GM21367 (cell line): ENCODE data around the gene MLLT1.

Experiments used
- ATAC-seq: cut with Tn5 transposase; IDR thresholded peaks from one replicate; pipeline ENCODE4 v1.9.1; 2021; ENCODE audit not compliant: unreplicated experiment

MLLT1 gene

DNA sequence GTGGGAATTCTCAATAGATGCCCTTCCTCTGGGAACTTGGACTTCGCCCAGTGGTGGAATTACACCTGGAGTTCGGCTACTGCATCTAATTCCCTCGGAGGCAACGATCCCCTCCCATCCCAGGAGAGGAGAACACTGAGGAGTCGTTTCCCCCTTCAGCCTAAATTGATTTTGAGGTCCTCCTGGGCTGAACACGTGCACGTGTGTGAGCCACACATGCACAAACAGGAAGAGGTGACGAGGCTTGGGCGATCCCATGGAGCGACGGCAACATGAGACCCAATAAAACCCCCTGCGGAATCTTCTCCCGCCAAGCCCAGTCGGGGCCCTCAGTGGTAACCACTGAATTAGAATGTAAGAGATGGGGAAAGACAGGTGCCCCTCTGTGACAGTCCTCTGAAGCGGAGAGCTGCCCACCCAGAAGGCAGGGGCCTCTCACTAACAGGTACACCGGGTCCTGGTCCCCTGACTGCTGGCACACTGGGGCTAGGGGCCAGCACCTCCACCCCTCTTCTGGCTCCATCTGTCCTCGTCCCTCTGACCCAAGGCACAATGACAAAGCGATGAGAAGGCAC, 4.5 kb downstream of the MLLT1 start:
- ATAC-seq, result no peak

DNA sequence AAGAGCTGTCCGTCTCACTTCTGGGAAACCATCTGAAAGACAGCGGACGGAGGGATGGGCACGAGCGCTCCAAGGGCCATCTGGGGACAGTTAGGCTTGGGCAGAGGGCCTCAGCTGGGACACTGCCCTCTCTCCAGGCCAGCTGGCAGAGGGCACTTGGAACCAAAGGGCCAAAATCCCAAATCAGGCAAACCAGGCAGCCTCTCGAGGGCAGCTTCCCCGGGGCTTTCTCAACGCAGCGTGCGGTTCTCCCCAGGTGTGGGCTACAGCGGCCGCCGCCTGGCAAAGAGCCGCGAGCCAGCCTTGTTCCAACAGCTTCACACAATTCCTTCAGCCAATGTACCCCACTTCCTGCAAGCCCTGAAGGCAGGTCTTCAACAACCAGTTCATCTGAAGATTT, 5.0 kb downstream of the MLLT1 start:
- no peak for ATAC-seq

DNA sequence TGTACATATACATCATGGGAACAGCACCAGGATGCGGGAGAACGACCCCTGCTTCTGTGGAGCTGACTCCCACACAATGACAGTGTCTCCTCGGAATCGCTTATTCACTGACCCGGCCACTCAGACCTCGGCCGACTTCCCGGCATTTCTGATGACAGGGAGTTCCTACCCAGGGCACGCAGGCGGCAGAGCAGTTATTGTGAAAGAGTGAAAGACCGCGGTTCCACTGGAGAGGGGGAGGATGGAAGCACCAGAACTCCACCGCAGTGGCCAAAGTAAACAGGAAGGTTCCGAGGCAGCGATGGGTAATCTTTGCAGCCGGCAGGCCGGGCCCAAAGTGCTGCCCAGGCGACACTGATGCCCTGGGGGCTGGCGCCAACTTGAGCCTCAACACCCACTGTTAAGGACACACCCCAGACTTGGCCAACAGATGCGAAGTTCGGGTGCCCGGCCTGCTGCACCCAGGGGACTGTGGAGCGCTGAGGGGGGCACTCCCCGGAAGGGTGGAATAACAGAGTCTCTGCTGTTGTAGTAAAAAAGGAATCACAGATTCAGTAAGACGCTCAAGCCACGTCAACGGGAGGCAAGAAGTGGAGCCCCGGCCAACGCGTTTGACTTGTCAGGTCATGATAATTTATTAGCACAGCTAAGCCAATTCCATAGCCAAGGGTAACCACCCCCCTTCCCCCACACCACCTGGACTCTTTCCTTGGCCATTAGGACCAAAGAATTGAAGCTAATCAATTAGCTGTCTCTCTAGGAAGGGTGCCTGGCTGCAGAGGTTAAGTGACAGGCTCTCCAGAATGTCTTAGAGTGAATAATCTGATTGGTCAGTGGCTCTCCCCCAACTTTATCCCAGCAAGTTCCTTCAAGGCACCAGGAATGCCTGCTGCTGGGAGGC, 5.8 kb downstream of the MLLT1 start:
- no peak for ATAC-seq

DNA sequence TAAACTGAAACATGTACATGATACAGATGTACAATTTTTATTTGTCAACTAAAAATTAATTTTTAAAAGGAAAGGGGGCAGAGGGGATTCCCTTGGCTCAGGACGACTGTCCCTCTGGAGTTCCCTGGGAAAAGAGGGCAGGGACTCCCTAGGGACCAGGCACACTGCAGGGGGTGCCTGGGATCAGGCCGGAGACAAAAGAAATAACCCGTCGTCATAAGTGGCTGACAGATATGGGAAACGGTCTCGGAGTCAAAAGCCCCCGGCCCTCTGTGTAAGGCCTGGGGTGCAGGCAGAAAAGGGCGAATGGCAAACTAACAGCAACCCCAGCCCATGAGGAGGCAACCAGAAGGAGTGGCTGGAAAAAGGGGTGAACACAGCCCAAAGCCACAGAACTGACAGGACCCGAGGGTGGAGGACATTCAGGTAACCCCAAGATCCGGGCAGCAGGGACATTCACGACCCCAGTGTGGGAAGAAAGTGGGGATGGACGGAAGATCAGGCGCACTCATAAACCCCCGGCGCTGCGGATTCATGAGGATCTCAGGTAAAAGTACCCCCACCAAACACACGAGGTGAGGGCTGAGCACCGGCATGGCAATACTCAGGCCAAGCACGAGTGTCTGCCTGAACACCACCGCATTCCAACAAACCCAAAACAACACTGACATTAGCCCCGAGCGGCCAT, 6.7 kb downstream of the MLLT1 start:
- ATAC-seq, result no peak

DNA sequence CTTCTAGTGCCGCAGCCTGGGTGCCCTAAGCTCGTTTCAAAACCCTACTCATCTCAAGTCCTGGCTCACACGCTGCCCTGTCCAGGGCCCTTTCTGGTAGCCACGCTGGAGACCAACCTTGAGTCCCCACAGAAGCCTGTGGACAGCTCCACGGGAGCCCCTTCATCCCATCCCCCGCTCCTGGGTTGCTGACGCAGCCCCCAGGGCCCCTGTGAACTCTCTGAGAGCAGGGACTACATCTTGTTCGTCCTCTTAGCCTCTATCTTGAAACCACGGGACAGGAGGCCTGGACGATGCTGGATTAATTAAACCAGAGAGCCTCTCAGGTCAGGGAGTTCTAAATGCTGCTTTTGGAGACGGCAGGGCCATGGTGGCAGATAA, 7.4 kb downstream of the MLLT1 start:
- ATAC-seq, result no peak

DNA sequence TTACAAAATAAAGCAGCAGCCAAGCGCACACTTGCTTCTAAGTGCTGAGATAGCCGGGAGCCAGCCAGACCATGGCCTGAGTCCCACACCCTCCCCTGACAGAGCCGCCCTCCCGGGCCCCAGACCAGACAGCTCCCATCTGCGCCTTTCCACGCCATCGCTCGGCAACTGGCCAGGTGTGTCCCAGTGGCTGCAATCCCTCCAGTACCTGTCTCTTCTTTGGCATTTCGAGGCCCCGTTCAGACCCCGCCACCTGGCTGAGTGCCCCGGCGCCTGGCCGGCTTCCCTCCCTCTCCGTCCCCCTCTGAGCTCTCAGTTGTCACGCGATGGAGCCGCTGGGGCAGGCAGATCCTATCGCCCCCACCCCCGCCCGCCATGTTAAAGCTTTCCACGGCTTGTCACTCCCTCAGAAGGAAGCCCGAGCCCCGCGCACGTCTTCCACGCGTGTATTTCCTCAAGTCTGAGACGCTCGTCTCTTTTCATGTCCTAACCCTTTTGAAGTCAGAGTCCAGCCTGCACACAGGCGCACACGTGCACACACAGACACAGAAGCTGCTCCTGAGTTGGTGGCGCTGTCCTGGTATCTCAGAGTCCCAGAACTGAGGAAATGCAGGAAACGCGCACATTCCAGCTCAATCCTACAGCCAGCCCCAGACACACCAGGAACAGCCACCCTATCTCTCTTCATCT, 7.9 kb downstream of the MLLT1 start:
- ATAC-seq, result no peak

DNA sequence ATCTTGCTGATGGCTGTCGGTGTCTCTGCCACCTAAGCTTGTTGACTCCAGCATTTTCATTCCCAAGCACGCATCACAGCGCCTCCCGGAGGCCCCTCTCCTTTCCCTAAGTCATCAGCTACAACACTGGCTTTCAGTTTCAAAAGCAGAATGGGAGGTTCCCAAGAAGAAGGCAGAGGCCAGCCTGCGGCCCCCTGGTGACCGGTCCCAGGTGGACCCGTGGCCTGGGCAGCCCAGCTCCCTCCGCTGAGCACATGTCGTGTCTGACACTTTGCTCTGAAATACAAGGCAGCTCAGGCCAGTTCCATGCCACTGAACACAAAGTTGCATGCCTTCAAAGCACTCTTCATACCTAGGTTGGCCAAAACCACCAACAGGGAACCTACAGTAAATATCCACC, 8.5 kb downstream of the MLLT1 start:
- no peak for ATAC-seq

DNA sequence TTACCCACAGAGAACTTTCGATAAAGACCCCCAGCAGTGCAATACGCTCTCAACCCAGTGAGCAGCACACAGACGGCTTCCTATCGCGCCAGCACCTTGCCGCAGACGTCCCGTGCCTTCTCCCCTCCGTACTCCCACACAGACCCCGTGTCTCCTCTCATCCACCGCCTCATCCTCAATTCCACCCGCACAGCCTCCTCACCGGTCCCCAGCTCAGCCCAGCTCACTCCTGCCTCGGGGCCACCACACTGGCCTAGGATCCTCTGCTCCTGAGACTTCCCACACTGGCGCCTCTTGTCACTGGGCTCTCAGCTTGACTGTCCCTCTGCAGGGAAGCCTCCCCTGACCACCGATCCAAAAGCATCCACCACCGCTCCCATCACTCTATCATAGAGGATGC, 9.0 kb downstream of the MLLT1 start:
- ATAC-seq, result no peak

DNA sequence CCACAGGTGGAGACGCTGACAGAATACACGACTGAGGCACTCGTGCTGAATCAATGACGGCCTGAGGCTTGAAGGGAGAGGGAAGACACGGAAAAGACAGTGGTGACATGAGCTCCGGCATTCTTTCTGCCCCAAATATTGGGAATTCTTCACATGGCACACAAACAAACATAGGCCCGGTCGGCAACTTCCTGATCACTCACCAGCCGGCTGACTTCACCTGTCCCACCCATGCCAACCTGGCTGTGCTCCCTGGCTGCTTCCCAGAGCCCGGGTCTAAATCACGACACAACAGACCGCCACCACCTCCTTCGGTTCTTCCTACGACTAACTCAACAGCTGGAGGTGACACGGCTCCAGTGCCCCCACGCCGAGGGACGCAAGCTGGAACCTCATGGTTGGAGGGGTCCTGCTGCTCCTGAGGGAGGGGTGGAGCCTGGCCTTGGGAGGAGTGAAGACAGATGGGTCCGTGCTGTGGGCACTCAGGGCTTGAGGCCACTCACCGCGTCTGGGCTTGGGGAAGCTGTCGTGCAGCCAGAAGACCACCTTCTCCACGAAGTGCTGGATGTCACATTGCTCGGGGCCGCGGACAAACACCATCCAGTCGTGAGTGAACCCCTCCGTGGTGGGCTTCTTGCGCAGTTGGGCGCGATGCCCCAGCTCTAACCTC, 9.6 kb downstream of the MLLT1 start:
- no peak for ATAC-seq

DNA sequence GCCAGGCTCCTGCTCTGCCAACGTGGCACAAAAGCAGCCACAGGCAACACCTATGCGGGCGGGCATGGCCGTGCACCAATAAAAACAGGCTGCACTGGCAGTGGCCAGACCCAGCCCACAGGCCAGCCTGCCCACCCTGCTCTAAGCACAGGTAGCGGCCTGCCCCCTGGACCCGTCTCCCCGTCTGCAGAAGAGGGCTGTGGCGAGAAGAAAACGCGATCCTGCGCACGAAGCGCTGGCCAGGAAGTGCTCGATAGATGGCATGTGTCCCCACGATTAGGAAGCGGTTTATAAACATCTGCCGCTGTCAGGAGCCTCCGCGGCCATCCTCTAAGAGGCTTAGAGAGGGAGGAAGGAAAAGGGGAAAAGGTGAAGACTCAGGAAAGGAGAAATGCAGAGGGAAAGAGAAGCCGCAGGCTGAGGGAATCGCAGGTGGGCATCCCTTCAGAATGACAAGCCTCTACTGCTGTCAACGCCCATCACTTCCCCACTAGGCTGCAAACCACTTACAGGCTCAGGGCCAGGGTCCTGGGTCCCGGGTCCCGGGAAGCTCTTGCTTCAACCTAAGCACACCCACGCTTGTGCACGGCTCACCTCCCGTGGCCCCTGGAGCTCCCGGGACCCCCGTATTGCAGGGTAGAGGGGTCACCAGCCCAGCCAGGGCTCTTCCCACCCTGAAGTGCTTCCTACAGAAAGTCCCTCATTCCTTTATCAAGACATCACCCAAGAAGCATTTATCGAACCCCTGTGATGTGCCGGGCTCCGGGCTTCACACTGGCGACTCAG, 10.5 kb downstream of the MLLT1 start:
- ATAC-seq, result no peak

DNA sequence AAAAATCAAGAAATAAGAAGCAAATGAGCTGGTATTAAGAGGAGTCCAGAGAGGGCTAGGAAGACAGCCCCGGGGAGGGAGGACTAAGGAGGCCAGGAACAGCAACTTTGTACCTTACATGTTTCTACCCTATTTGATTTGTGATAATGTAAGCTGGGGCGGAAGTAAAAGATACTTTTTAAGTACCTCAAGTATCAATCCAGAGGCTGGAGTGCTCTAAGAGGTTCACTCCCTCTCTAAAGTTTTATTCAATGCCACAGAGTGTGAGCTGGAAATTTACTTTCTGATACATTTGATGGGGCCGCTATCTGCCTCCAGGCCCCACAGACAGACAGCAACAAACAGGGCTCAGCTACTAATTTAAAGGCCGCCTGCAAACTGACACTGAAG, 11.4 kb downstream of the MLLT1 start:
- no peak for ATAC-seq

DNA sequence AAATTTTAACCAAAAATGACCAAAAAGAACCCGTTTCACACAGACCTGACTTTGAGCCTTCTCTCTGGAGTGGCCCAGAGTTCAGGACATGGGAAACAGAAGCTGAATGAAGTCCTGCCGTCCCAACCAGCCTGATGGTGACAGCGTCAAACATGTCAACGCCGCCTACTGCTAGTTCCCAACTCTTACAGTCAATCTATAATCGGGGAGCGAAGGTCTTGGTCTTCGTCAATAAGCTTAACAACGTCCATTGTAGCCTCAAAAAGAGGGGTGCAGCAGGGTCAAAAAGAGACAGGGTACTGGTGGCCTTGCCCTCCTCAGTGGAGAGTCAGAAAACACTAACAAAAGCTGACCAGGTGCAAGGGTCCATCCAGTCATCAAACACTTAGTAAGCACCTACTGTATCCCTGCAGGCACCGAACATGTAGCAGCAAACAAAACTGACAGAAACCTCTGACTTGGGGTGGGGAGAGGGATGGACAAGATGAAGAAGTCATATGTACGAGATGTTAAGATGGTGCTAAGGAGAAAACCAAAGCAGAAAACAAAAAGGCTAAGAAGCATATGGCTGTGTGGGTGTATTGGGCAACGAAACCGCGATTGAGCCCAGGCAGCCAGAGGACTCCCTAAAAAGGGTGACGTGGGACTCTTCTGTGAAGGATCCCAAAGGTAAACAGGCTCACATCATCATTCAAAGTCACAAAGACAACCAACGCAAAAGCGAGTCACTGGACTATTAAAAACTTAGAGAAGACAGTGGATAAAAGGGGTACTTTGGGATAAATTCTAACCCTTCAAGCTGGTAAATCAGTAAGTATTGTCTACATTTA, 12.0 kb downstream of the MLLT1 start:
- ATAC-seq, result no peak

DNA sequence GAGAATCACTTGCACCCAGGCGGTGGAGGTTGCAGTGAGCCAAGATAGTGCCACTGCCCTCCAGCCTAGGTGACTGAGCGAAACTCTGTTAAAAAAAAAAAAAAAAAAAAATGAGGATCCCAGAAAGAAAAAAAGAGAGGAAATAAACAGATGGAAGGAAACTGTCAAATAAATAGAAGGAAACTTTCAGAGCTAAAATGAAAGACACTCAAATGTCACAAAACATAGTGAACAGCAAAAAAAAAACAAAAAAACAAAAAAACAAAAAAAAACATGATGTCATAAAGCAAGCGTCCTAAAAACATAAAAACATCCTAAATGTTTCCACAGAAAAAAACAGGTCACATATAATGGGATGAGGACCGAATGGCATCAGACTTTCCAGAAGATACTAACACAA, 15.0 kb downstream of the MLLT1 start:
- ATAC-seq, result no peak

DNA sequence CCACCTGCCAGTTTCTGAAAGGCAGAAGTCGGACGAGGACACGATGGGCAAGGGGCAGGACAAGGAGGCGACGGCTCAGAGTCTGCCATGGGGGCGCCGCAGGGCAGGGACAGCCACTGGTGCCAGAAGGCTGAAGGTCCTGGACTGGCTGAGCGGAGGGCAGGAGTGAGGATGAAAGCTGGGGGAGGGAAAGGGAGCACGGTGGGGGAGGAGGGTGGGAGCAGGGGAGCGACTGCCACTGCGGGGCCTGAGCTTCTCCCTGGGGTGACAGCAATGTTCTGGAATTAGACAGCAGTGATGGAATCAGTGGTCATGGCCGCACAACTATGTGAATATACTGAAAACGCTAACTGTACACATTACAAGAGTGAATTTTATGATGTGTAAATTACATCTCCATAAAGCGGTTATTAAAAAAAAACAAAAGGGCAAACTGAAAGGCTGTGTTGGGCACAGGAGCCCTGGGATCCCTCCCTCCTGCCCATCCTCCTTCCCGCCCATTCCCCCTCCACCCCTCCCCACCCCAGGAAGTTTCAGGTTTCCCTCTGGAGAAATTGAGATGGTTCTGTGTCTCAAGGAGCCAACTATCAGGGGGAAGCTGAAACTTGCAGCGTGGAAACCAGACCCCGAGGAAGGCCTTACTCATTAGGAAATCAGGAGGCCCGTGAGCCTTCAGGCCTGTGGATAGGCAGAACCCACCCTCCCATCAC, 15.9 kb downstream of the MLLT1 start:
- ATAC-seq, result no peak

DNA sequence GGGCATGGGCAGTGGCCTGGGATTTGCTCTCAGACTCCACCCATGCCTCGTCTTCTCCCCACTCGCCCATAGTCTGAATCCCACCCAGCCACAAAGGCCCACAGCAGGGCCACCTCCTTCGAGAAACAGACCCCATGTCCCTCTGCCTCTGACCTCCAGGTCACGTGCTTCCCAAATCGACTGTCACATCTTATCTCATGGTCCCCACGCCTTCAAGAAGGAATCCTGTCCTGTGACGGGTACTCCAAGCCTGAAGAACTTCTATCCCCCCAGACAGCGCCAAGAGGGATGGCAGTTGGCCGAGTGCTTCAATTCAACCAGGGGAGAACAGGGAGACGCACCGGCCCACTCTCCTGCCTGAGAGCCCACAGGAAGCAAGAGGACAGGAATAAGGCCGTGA, 16.5 kb downstream of the MLLT1 start:
- ATAC-seq, result no peak

DNA sequence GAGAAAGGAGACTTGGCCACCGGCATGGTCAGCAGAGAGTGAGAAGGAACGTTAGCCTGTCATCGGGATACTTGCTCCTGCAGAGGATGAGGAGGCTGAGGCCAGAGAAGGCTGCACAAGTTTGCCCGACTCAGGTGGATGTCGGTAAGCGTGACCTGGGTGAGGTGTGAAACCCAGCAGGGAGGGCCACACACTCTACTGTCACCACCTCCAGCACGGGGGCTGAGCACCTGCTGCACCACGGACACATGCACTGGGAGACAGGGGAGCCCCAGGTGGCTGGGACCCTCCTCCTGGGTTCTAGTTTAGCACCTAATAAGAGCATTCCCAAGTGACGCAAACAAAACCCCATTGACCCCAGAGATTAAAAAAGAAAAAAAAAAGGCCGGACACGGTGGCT, 17.3 kb downstream of the MLLT1 start:
- no peak for ATAC-seq

DNA sequence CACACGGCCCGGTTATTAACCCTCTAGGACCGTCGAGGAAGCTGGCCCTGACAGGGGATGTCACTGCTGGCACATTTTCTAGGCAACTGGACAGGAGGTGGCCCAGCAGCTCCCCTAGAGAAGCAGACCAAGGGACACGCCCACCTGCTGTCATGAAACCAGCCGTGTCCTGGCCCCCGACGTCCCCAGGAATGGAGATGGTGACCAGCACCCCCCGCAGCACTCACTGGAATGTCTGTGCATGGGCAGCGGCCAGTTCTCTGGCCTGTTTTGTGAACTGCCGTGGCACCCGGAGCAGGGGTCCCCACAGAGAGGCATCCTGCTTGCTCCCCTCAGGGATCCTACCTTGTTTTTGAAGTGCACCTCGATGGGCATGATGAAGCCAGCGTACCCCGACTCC, 17.9 kb downstream of the MLLT1 start:
- no peak for ATAC-seq

DNA sequence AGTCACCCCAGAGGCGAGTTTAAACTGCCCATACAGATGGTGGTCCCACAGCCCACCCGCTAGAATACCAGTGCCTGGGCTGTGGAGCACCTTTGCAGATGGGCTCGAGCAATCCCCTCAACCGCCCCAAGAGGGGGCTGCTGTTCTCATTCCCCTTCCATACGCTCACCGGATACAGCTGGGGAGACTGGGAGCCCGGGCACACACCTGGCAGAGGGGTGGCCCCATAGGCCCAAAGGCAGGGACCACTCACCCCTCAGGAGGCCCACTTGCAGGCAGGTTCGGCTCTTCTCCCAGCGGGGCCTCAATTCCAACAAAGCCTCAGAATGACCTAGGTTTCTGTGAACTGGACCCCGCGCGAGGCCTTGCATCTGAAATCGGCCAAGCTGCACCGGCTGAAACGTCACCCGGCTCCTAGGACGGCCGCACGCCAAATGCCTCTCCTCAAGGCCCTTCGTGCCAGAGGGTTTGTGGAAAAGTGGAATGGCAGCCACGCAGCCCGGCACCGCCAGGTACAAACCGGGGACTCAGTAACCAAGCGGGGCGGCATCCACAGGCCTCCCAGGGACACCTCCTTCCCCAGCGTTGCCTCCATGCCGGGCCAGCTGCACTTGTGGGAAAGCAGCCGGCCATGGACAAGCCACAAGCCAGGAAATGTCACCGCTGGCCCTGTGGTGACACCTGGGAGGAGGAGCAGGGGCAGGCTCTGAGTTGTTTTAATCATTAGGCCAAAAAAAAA, 18.7 kb downstream of the MLLT1 start:
- ATAC-seq, result no peak
